HG03342 (cell line): ENCODE data around the gene TM9SF2.
"Not testable (repeated sequence)": the region's sequence is repeated elsewhere in the genome, so short reads cannot be mapped to it uniquely, and the experiment has no call there.

ENCODE experiments used
- ATAC-seq: cut with Tn5 transposase; IDR thresholded peaks from one replicate; pipeline ENCODE4 v1.9.1; 2021; ENCODE audit warnings: mild to moderate bottlenecking, moderate library complexity; ENCODE audit not compliant: unreplicated experiment

Gene TM9SF2

DNA sequence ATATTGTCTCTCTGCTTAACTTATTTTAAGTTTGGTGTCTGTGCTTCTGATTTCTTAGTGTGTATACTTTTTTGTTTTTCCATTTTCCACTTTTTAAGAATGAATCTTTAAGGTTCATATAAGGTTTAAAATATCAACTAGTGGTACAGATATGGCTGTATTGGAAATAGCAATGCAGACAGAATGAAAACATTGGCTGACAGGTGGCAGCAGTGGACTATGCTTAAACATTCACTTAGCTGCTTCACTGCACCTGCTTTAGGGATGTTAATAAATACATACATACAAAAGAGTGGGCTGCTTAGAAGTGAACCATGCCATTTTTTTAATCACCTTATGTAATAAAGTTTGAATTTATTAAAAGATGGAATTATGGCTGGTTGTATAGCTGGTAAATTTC is 27.3 kb downstream of the TM9SF2 start:
- ATAC-seq, result peak; percentile 57

DNA sequence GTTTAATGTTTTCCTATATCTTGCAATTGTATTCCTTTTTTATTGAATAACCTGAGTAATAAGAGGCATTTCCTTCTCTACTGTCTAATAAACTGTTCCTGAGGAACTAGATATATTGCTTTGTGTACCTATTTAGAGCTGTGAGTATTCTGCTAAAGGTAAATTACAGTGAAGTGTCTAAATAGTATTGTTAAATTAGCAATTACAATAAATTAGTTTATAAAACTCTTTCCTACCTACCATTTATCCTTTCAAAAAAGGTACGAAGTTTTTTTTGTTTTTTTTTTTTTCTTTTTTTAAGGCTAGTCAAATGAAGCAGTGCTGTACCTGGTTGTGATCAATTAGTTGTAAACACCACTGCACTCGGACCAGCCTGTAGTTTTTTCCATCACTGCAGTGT is 34.8 kb downstream of the TM9SF2 start:
- ATAC-seq, result no peak

DNA sequence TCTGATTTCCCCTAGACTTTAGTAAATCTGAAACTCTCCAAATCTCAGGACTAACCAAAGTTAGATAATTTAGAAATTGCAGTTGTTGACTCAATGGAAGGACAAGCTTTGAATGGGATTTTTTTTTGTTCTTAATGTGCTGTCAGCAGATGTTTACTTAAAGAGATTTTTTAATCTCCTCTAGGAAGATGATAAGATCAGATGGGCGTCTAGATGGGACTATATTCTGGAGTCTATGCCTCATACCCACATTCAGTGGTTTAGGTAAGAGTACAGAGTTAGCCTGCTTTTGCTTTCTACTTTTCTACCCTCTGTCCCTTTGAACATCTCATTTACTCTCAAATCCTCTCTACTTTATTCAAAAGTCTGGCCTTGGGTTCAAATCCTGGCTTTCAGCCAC is 39.3 kb downstream of the TM9SF2 start:
- no peak for ATAC-seq

DNA sequence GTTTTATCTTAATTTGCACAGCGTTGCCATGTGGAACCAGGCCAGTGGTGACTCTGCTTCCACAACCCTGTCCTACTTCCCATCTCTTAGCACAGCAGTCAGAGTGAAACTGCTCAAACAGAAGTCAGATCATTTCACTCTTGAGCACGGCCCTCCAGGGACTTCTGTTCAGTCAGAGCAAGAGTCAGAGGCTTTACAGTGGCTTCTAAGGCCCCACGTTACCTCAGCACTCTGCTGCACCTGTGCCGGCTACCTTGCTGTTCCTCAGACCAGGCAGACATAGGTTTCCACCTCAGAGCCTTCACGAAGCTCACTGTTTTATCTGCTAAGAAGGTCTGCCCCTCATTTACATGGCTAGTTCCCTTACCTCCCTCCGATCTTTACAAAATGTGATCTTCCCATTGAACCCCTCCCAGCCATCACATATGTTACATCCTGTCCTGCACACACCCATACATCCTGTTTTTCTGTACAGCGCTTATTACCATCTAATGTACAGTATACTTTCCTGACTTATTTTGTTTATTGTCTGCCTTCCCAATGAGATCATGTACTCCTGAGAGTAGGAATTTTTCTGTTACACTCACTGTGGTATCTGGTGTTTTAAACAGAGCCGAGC is 41.6 kb downstream of the TM9SF2 start:
- ATAC-seq, result peak; percentile 98

DNA sequence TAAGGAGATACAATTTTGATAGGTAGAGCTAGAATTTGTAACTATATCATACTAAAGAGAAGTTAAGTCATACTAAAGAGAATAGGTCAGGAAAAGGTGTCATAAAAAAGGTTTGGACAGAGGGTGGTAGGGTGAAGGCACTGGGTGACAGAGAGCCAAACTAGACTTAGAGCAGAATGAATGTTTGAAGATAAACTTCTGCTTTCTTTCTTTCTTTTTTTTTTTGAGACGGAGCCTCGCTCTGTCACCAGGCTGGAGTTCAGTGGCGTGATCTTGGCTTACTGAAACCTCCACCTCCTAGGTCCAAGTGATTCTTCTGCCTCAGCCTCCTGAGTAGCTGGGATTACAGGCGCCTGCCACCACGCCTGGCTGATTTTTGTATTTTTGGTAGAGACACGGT is 44.1 kb downstream of the TM9SF2 start:
- ATAC-seq, result no peak

DNA sequence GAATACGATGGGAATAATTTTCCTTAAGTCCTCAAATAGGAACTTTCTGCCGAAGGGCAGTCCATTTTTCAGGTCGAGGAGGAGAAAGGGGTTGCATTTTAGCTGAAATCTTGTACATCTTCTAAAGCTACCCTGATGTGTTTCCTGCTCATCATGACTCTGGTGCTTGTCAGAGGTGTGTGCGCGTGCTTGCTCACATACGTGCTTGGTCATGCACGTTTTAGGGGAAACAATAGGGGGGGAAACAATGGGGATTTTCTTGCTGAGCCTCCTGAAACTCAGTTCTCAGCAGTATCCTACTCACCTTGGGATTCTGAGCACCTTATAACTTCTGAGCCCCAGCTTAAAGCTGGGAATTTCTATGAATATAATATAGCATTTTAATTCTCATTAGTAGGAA is 44.7 kb downstream of the TM9SF2 start:
- no peak for ATAC-seq

DNA sequence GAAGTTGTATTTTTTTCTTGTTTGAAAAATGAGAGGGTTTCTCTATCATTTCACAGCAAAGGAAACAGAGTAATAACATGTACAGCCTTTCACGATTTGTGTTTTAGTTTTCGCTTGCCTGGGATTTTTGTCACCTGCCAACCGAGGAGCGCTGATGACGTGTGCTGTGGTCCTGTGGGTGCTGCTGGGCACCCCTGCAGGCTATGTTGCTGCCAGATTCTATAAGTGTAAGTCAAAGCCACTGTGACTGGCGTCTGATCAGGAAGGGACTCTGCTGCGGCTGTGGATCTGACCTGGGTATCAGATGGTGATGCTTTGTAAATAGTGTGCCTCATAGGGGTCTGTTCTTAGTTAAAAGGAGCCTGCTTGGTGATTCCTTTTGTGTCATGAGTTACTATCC is 45.6 kb downstream of the TM9SF2 start:
- no peak for ATAC-seq

DNA sequence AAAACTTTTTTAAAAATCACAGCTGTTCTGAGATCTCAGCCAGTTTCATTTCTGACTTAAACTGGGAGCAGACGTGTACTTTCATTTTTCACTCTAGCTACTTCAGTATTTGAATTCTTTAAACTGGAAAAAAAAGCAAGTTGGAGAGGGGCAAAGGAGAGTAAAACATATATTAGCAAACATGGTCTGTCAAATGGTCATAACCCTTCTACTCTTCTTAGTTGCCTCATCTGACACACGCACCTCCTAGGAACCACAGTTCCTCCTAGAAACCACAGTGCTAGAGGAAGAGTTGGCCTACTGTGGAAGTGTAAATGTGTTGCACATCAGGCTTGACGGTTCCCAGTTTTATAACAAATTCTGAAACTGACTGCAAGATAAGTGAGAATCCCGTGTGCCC is 47.2 kb downstream of the TM9SF2 start:
- peak; percentile 54 for ATAC-seq

DNA sequence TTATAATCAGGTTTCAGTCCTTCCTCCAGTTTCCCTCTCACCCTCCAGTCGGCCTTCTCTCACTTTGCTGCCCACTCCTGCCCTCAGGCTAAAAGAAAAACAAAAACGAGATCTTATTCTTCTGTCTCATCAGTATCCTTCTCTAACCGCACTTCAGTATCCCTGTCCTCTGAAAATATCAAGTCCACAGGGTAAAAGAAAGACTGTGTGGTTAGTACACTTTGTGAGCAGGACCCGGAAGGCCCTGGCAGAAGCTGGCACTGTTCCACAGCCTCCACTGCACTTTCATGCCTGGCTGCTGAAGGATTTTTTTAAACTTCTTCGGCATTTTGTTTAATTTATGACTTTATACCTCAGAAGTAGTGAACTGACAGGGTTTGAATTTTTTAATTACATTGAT is 51.8 kb downstream of the TM9SF2 start:
- ATAC-seq, result no peak

DNA sequence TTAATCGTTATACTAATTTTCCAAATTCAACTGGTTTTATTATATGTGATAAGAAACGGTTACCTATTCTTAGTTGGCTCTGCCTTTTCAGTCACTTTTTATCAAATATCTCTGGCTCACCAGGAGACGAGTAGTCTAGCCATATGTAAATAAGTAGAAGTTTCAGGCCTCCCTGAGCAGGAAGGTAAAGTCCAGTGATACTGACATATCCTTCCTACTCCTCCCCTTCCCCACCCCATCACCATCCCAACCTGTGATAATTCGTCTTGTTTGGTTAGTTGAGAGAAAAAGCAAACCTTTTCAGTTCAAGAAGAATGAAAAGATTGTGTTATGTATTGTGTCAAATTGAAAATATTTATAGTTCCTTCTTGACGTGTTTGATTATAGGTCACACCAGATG is 53.9 kb downstream of the TM9SF2 start:
- ATAC-seq, result no peak

DNA sequence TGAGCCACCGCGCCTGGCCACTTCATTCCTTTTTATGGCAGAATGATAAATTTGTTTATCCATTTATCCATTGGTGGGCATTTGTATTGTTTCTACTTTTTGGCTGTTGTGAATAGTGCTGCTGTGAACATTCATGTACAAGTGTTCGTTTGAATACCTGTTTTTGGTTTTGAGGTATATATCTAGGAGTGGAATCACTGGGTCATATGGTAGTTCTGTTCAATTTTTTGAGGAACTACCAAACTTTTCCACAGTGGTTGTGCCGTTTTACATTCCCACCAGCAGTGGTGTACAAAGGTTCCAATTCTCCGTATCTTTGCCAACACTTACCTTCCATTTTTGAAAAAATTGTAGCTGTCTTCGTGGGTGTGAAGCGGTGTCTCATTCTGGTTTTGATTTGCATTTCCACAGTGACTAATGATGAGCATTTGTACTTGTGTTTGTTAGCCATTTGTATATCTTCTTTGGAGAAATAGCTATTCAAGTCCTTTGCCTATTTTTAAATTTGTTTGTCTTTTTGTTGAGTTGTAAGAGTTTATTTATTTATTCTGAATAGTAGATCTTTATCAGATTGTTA is 55.7 kb downstream of the TM9SF2 start:
- ATAC-seq, result no peak

DNA sequence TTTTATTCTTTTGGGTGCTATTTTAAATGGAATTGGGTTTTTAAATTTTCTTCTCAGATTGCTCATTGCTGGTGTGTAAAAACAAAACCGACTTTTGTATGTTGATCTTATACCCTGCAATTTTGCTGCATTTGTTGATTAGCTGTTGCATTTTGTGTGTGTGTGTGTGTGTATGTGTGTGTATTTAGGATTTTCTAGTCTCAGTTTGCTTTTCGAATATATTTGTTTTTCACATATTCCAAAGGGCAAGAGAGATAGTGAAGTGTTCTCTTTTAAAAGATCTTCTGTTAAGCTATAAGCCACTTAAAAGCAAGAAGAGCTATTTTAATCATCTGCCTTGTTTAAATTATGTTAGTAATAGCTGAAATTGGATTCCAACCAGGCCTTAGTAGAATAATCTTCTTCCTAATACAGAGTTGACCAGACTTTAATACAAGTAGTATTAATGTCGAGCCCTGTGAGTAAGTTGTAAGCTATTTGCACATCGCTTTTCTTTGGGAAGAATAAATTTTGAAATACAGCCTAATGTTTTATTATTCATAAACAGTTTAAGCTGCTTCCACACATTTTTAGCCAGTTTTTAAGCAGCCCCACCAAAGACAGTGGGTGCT is 57.4 kb downstream of the TM9SF2 start:
- no peak for ATAC-seq

DNA sequence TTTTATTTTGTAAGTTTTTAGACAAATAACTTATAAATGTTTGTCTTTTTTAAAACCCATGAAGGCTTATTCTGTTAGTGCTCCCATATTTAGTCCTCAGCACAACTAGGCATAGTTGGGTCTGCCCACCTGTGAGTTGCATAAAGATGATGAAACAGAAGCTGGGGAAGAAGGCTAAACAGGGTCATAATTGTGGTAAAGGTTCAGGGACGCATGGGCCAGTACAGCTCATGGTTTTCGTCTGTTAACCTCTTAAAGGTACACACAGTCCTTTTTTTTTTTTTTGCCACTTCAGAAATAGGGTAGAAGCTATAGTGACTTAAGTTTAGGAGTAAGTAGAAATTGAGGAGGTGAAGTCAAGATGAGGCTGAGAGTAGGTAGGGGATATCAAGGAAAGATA is 58.3 kb downstream of the TM9SF2 start:
- no peak for ATAC-seq

DNA sequence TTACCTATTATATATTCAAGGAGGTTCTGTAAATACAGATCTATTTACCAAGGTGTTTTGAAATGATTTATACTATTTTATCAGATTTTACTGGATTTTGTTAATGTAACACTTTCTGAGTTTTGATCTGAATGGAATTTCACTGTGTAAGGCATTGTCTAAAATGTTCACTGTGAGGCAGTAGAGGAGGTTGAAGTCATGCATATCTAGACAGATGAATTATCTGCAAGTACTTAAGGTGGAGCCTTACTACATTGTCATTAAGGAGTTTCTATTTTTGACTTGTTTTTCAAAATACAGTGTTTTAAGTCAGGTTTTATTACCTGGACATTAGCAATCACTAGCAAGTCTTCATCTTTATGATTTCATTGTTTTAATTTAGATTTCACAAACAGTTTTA is 62.1 kb downstream of the TM9SF2 start:
- no peak for ATAC-seq

DNA sequence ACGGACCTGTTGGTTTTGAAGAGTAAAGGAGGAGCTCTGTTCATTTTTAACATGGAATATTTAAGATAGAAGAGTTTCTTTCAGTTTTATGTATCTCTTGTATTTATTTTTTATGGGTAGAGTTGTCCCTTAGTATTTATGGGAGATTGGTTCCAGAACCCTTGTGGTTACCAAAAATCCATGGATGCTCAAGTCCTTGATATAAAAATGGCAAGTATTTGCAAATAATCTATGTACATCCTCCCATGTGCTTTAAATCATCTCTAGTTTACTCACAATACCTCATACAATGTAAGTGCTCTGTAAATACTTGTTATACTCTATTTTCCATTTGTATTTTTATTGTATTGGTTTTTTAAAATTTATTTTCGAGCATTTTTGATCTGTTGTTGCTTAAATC is 63.1 kb downstream of the TM9SF2 start:
- ATAC-seq, result no peak

DNA sequence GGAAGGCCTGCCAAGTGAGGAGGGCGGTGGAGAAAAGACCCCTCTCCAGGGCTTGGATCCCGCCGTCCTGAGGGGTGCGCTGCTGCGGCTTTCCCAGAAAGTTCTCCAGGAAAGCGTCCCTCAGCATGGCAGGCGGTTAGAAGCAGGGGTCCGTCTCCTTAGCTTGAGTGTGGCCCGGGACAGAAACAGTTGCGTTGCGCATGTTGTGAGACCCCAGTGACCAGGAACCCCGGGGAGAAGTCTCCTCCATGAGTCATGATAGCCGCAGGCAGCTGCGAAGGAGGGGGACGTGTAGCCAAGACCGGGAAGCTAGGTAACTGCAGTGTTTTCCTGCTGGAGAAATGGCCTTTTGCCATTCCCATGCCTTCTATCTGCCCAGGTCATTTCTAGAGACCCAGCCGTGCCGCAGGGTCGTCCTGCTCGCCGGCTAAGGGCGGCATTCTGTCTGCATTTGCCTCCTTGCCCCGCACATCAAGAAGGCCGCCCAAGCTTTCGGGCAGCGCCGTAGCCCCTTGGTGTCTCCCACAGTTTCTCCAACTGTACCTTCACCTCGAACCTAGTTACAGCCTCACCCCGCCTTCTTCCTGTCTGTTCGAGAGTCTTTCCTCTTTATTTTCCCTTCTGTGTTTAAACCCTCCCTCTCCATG is 64.3 kb downstream of the TM9SF2 start:
- no peak for ATAC-seq

DNA sequence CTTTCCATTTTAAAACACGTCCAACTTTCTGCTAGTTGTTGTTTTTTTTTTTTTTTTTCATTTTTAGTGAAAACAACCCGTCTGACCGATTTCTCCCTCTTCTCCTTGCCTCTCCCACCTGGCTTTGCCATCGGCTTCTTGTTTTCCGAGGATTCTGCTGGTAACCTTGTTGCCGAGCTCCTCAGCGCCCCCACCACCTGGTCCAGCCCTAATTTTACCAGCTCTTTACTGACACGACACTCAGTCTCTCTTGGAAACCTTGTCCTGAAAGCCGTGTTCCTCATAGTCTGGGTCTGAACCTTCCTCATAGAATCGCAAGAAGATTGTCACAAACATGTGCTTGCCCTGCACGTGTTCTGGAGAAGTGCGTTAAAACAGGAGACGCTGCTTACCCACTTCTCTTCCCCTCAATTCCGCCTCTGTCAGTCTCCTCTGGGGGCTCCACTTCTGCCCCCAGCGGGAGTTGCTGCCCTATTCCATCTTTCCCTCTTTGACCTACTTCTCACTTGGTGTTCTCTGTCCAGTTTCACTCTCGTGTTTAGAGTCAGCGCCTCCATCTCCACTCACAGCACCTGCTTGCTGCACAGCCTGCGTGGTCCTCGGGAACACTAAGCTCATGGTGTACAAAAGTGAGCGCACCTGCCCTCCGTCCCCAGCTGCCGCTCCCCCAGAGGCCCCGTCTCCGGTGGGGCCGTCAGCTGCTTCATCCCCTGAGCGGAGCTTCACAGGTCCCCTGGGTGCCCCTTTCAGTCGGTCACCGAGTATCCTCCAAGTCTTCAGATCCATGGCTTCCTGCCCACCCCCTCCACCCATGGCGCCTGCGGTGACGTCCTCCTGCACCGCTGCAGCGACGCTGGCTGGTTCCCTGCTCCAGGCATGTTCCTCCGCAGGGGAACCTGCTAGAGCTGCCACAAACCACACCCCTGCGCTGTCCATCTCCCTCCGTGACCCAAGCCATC is 65.1 kb downstream of the TM9SF2 start:
- no peak for ATAC-seq

DNA sequence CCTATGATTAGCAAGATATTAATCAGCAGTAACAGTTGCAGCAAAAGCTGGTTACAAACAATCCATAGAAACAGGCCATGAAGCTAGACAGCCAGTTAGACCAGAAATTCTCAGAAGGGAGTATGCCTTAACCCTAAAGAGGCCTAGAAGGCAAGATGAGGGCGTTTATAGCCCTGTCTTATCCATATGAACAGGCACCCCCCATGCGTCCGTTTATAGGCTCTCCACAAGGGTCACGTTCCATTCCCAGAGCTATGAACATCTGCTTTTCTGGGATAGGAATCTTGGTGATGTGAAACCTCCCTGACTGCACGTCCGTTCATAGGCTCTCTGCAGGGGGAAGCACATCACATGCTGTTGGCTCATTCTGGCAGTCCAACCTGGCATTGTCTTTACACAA is 67.6 kb downstream of the TM9SF2 start:
- not testable (repeated sequence) for ATAC-seq

DNA sequence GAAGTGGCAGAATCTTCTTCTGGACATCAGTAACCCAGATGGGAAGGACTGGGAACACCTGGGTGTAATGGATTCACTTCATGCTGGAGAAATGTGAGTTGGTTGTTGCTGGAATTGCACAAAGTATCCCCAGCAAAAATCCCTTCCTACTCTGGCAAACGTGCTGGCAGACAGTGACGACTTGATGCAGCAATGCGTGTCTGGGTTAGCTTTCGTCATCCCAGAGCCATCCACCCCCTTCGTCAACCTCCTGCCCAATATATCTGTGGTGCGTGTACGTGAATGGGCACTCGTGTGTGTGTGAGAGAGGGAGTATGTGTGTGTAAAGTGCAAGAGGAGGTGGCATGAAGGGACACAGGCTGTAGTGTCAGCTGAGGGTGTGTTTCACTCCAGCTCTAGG is 70.9 kb downstream of the TM9SF2 start:
- no peak for ATAC-seq

DNA sequence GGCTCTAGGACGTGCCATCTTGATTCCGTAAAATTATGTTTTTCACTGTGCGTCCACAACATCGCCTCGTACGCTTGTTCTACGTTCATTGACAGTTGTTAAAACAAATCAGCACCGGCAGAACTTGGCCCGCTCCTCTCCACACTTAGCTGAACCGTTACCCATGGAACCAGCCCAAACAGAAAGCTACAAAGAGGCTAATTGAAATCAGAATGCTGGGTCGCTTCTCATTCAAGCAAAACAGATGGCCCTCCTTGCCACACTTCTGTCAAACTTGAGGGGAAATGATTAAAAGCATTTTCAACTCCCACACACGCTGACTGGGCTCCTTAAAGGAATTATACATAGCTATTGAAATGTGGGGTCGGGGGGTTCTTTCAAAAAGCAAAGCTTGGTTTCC is 71.6 kb downstream of the TM9SF2 start:
- no peak for ATAC-seq
